Measurements from ENCODE around the gene ELF1.

DNA sequence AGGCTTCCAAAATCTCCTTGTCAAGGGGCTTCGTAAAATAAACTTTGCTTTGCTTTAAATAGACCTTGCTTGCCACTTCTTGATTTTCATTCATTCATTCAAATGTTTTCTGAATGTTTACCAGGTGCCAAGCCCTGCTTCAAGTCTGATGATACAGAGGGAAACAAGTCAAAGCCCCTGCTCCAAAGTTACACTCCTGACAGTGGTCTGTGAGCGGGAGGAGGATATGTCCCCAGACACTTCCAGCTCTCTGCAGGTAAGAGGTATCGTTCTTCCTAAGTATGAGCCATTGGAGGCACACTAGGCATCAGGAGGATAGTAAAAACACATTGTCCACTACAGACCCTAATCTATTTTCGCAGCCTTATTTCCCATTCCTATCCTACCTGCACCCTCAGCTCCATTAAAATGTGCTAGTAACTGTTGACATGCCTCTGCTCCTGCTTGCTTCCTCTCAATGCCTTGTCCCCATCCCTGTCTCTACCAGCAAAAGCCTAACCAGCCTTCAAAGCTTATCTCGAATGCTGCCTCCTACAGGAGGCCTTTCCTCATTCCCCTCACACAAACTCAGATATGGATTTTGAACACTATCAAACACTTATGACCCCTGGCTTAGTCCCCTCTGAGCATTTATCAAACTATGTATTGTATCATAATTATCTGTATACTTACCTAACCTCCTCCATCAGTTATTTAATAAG lies 36.0 kb upstream of the ELF1 start:
- TF ChIP-seq, protein P1, sequence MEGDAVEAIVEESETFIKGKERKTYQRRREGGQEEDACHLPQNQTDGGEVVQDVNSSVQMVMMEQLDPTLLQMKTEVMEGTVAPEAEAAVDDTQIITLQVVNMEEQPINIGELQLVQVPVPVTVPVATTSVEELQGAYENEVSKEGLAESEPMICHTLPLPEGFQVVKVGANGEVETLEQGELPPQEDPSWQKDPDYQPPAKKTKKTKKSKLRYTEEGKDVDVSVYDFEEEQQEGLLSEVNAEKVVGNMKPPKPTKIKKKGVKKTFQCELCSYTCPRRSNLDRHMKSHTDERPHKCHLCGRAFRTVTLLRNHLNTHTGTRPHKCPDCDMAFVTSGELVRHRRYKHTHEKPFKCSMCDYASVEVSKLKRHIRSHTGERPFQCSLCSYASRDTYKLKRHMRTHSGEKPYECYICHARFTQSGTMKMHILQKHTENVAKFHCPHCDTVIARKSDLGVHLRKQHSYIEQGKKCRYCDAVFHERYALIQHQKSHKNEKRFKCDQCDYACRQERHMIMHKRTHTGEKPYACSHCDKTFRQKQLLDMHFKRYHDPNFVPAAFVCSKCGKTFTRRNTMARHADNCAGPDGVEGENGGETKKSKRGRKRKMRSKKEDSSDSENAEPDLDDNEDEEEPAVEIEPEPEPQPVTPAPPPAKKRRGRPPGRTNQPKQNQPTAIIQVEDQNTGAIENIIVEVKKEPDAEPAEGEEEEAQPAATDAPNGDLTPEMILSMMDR (conservative IDR thresholded peaks at IDR 0.05; ENCODE audit: low read length), result peak; percentile 69
- no peak for TF ChIP-seq EZH2phosphoT487 (IDR thresholded peaks at IDR 0.05; ENCODE audit: borderline replicate concordance)
